ENCODE results near the gene SLC39A11.

Gene SLC39A11

GRCh38 chr17:72635034-72635635 lies 457.4 kb downstream of the SLC39A11 start:
- DNase-seq: no peak

- DNase-seq: no peak
Observed at GRCh38 chr17:72634621-72635020, 457.9 kb downstream of the SLC39A11 start.

- no peak for DNase-seq
Observed at GRCh38 chr17:72631949-72632684, 460.4 kb downstream of the SLC39A11 start.

DNA sequence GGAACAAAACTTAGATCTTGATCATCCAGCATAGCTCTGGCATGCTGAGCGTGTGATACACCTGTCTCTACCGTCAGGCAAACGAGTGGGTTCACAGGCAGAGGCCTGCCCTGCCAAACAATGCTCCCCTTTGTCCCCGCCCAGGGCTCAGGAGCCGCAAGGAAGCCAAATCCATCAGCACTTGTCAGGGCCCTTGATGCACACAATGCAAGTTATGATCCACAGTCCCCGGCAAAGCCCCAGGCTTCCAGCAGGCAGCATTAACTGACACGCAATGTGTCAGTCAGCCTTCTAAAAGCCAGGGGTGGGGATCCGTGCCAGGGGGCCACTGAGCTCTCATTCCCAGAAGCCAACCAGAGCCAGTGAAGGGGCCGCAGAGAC lies 460.9 kb downstream of the SLC39A11 start:
- no peak for DNase-seq

DNA sequence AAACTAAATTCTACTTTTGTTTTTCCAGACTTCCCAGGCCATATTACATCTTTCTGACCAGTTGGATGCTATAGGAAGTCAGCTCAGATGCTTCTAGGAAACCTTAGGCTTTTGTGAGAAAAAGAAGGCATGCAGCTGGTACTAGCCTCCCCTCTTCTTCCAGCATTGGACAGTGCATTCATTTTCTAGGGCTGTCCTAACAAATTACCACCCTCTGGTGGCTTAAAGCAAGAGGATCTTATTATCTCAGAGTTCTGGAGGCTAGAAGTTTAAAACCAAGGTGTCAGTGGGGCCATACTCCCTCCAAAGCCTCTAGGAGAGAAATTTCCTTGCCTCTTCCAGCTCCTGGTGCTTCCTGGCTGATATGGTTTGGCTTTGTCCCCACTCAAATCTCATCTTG lies 467.8 kb downstream of the SLC39A11 start:
- DNase-seq: no peak

DNA sequence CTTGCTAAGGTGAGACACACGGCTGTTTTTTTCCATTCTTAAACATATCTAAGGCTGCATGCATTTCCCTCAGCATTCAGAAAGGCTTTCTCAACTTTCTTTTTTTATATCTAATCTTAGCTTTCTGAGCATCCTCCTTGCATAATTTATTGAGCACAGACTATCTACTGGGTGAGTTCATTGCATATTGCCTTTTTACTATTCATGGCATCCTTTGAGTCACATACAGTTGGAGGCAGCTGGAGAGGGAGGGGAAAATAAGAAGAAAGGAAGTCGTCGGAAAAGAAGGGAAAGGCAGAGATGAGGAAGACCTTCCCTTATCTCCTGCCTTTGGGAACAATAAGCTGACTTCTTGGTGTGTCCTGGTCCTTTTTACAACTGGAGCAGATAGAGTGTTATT lies 468.3 kb downstream of the SLC39A11 start:
- DNase-seq: no peak

DNA sequence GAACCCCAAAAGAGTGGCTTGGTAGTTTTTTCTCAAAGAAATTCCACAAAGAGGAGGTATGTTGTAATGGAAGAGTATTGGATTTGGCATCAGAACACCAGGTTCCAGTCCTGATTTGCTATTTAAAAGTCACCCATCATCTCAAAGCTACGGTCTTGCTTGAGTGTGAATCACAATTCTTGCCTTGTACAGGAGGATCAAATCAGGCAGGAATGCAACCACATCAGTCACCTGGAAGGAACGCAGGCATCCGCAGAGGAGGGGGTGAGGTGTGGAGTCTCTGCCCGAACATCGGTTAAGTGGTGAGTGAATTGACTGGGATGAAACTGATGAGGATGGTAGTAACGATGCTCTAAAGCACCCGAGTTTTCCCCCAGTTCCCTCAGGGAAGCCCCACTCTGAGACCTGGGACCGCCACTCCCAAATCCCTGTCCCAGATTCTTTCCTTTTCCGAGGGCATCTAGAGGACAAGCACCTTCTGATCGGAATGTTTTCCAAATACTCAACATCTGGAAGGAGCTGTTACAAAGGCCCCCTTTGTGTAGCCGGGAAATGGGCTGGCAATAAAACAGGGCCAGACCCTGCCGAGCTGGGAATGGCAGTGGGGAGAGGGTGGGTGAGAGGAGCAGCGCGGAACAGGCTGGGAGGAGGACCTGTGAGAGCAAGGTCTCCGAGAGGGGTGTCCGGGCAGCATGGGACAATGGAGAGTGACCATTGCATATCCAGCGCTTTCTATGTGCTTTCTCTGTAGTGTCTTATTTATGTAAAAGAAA lies 469.6 kb downstream of the SLC39A11 start:
- no peak for DNase-seq

- DNase-seq: no peak
Observed at GRCh38 chr17:72619976-72620650, 472.4 kb downstream of the SLC39A11 start.

DNA sequence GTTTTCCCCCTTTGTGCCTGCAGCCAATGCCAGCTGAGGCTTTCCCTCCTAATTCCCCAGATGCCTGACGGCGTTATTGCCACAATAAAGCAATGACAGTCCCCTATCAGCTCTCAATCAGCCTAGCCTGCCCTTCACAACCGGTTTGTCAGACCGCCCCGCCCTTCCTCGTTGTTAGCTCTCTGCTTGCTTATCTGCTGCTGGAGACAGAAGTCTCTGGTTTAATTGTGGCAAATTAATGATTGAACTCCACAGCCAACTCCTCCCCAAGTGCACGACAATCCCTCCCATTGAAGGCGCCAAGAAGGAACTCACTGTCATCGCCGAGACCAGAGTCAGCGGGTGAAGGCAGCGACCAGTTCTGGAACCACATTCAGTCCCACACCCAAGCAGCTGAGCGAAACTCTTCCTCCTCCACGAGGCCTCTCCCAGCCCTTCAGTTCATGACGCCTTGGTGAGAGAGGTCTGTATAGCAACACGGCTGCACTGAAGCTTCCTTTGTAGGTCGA lies 474.4 kb downstream of the SLC39A11 start:
- no peak for DNase-seq

- no peak for DNase-seq
Observed at GRCh38 chr17:72617557-72617956, 474.9 kb downstream of the SLC39A11 start.

DNA sequence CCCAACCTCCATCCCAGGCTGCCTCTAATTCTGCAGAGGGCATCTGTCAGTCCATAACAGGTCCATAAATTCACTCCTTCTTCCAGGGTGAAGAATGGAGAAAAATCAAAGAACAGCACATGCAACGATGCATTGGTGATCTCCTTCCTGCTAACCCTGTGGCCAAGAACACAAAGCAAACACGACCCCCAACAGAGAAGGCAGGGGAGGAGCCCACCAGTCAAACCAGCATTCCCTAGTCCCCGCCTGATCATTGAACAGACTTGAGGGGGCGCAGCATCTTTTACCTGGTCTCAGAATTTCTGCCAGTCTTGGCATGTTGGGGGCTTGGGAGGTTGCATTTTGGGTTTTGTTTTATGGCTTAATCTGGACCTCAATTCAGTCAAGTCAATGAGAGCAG lies 476.0 kb downstream of the SLC39A11 start:
- DNase-seq: no peak

GRCh38 chr17:72615627-72615991 lies 476.9 kb downstream of the SLC39A11 start:
- DNase-seq: no peak

GRCh38 chr17:72614871-72615626 lies 477.4 kb downstream of the SLC39A11 start:
- DNase-seq: no peak

GRCh38 chr17:72614476-72614870 lies 478.0 kb downstream of the SLC39A11 start:
- DNase-seq: no peak

- DNase-seq: no peak
Observed at GRCh38 chr17:72613806-72614292, 478.6 kb downstream of the SLC39A11 start.

DNA sequence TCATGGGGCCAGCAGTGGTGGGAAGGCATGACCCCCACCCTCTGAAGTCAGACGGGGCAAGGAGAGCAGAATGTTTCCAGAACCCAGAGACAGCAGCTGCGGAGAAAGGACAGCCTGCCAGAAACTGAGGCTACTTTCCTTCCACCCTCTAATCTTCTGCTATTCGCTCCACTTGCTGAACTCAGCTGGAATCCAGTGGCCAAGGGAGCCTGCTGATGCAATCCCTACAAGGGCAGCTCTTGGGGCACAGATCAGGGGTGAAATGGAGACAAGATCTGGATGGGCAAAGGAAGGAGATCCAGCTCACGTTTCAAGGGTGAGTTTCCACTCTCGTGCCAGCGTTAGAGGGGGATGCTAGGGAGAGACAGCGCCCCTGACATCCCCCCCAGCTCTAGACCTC lies 479.1 kb downstream of the SLC39A11 start:
- DNase-seq: no peak

GRCh38 chr17:72611172-72611571 lies 481.3 kb downstream of the SLC39A11 start:
- no peak for DNase-seq

DNA sequence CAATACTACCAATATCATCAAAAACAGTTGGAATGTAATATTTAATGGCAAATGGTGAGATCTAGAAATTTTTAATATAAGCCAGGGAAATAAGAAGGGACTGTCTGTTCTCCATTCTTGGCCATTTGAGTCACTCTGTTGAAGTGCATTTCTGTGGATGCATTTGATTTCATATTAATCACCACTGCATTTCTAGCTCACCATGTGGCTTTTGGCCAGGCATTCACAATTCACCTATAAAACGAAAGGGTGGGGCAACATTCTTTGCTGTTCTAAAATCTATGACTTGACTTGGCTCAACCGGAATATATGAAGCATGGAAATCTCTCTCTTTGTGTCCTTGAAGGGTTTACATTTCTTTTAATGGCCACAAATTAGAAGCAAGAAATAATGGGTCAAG lies 483.0 kb downstream of the SLC39A11 start:
- no peak for DNase-seq

DNA sequence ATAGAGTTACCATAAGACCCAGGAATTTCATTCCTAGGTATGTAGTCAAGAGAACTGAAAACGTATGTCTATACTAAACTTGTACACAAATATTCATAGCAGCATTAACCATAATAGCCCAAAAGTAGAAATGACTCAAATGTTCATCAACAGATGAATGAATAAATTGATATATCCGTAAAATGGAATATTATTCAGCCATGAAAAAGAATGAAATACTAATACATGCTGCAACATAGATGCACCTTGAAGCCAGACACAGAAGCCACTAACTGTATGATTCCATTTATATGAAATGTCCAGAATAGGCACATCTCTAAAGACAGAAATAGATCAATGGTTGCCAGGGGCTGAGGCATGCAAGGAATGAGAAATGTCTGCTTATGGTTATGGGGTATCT lies 484.1 kb downstream of the SLC39A11 start:
- no peak for DNase-seq

- DNase-seq: no peak
Observed at GRCh38 chr17:72606656-72607055, 485.8 kb downstream of the SLC39A11 start.

- DNase-seq: no peak
Observed at GRCh38 chr17:72605543-72605942, 486.9 kb downstream of the SLC39A11 start.

DNA sequence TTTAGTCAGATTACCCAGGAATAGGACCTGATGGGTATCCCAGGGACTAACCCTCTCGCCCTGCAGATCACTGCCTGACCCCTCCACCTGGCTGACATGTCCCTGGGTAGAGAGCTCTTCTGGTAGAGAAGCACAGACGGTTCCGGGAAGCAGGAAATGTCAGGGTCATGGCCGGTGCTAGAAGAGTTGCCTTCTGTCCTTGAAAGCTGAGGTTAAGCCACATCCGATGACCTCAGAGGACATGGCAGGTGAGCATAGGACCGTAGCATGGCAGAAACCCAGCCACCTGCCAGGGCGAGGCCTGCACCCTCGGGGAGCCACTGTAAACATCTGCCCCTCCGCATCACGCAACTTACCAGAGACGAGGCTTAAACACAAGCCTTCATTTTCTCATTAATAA lies 488.0 kb downstream of the SLC39A11 start:
- DNase-seq: no peak

All from NCI-H1694 (cell line).